HG03432 (cell line): ENCODE data around the gene ARHGDIA.

Experiments
- ATAC-seq: cut with Tn5 transposase; IDR thresholded peaks from one replicate; pipeline ENCODE4 v1.9.1; 2021; ENCODE audit warnings: mild to moderate bottlenecking, moderate library complexity; ENCODE audit not compliant: unreplicated experiment

Gene ARHGDIA

GRCh38 chr17:81906476-81907218, 35.5 kb upstream of the ARHGDIA start:
- ATAC-seq, result no peak

- no peak for ATAC-seq
Observed at GRCh38 chr17:81905993-81906392, 34.9 kb upstream of the ARHGDIA start.

- no peak for ATAC-seq
Observed at GRCh38 chr17:81905424-81905875, 34.3 kb upstream of the ARHGDIA start.

GRCh38 chr17:81904600-81905423, 33.7 kb upstream of the ARHGDIA start:
- ATAC-seq, result no peak

GRCh38 chr17:81903896-81904599, 32.9 kb upstream of the ARHGDIA start:
- ATAC-seq, result no peak

- ATAC-seq, result no peak
Observed at GRCh38 chr17:81903415-81903831, 32.3 kb upstream of the ARHGDIA start.

GRCh38 chr17:81902653-81903414, 31.7 kb upstream of the ARHGDIA start:
- ATAC-seq, result no peak

- ATAC-seq, result no peak
Observed at GRCh38 chr17:81902023-81902652, 31.0 kb upstream of the ARHGDIA start, which contains the start of gene NPB. Gene NPB, plus strand, starts transcription at chr17:81902238. Its CDS starts 40 bp downstream, at chr17:81902278.

- no peak for ATAC-seq
Observed at GRCh38 chr17:81901167-81902022, 30.3 kb upstream of the ARHGDIA start.

- ATAC-seq, result no peak
Observed at GRCh38 chr17:81900181-81900820, 29.2 kb upstream of the ARHGDIA start.

GRCh38 chr17:81899514-81900166, 28.5 kb upstream of the ARHGDIA start:
- no peak for ATAC-seq

- ATAC-seq, result no peak
Observed at GRCh38 chr17:81898885-81899284, 27.7 kb upstream of the ARHGDIA start.

GRCh38 chr17:81898029-81898866, 27.1 kb upstream of the ARHGDIA start:
- no peak for ATAC-seq

- no peak for ATAC-seq
Observed at GRCh38 chr17:81895400-81895799, 24.3 kb upstream of the ARHGDIA start.

- peak; percentile 26 for ATAC-seq
Observed at GRCh38 chr17:81891303-81891552, 20.1 kb upstream of the ARHGDIA start.

GRCh38 chr17:81890447-81891302, 19.5 kb upstream of the ARHGDIA start:
- no peak for ATAC-seq

GRCh38 chr17:81889602-81890001, 18.5 kb upstream of the ARHGDIA start:
- no peak for ATAC-seq
